Measurements from ENCODE around the gene GNPTG. TPM values are rescaled to one million over a fixed set of nuclear protein-coding genes. Genes with fewer than 3 reads are reported as not detected.

GNPTG gene
- total RNA-seq, 1 donor from 2014 or later = 60.7 TPM

GRCh38 chr16:1392826-1393225, 41.1 kb downstream of the GNPTG start:
- no peak overlapping the region for H3K4me3 Mint-ChIP-seq (ENCODE audit: unreplicated experiment)
- H3K4me1 Mint-ChIP-seq (ENCODE audit: low read depth) = no peaks in the 10 kb centered on the region
- H3K27ac Mint-ChIP-seq (ENCODE audit: unreplicated experiment) = no peak overlapping the region
- H3K27me3 Mint-ChIP-seq (ENCODE audit: low read depth) = no peaks in the 10 kb centered on the region
- DNase-seq (ENCODE audit: low spot score) = no peak
- H3K9me3 Mint-ChIP-seq (ENCODE audit: low read depth) = no peaks in the 10 kb centered on the region
- no peak for TF ChIP-seq CTCF (IDR thresholded peaks at IDR 0.05)
- peaks cover 5% of the 10 kb centered on the region for H3K36me3 Mint-ChIP-seq (ENCODE audit: low read depth)

- Mint-ChIP-seq H3K36me3 (ENCODE audit: low read depth) (peaks cover 7% of the 10 kb centered on the region), H3K27me3 (ENCODE audit: low read depth) (no peaks in the 10 kb centered on the region), H3K4me3 (ENCODE audit: unreplicated experiment) (no peak overlapping the region), H3K9me3 (ENCODE audit: low read depth) (no peaks in the 10 kb centered on the region), H3K4me1 (ENCODE audit: low read depth) (no peaks in the 10 kb centered on the region), H3K27ac (ENCODE audit: unreplicated experiment) (no peak overlapping the region)
- TF ChIP-seq CTCF (IDR thresholded peaks at IDR 0.05) = no peak
- DNase-seq (ENCODE audit: low spot score) = no peak
Observed at GRCh38 chr16:1393613-1394176, 42.0 kb downstream of the GNPTG start.

- no peaks in the 10 kb centered on the region for H3K4me1 Mint-ChIP-seq (ENCODE audit: low read depth)
- H3K36me3 Mint-ChIP-seq (ENCODE audit: low read depth) = peaks cover 7% of the 10 kb centered on the region
- no peak for DNase-seq (ENCODE audit: low spot score)
- no peak for TF ChIP-seq CTCF (IDR thresholded peaks at IDR 0.05)
- no peak overlapping the region for H3K27ac Mint-ChIP-seq (ENCODE audit: unreplicated experiment)
- H3K4me3 Mint-ChIP-seq (ENCODE audit: unreplicated experiment) = no peak overlapping the region
- H3K27me3 Mint-ChIP-seq (ENCODE audit: low read depth) = no peaks in the 10 kb centered on the region
- H3K9me3 Mint-ChIP-seq (ENCODE audit: low read depth) = no peaks in the 10 kb centered on the region
Observed at GRCh38 chr16:1394367-1394951, 42.7 kb downstream of the GNPTG start.

GRCh38 chr16:1395444-1396031, 43.8 kb downstream of the GNPTG start:
- Mint-ChIP-seq H3K27ac (ENCODE audit: unreplicated experiment) (no peak overlapping the region), H3K9me3 (ENCODE audit: low read depth) (no peaks in the 10 kb centered on the region), H3K4me1 (ENCODE audit: low read depth) (no peaks in the 10 kb centered on the region), H3K27me3 (ENCODE audit: low read depth) (no peaks in the 10 kb centered on the region), H3K36me3 (ENCODE audit: low read depth) (peaks cover 4% of the 10 kb centered on the region), H3K4me3 (ENCODE audit: unreplicated experiment) (no peak overlapping the region)
- TF ChIP-seq CTCF (IDR thresholded peaks at IDR 0.05) = no peak
- no peak for DNase-seq (ENCODE audit: low spot score)

GRCh38 chr16:1397779-1398178, 46.0 kb downstream of the GNPTG start:
- Mint-ChIP-seq H3K4me1 (ENCODE audit: low read depth) (no peaks in the 10 kb centered on the region), H3K9me3 (ENCODE audit: low read depth) (no peaks in the 10 kb centered on the region), H3K27me3 (ENCODE audit: low read depth) (no peaks in the 10 kb centered on the region), H3K36me3 (ENCODE audit: low read depth) (peaks cover 6% of the 10 kb centered on the region), H3K4me3 (ENCODE audit: unreplicated experiment) (no peak overlapping the region), H3K27ac (ENCODE audit: unreplicated experiment) (no peak overlapping the region)
- TF ChIP-seq CTCF (IDR thresholded peaks at IDR 0.05) = no peak
- DNase-seq (ENCODE audit: low spot score) = no peak
